ENCODE results near the gene TMEM25.
A peak's percentile ranks its signal among the peaks of the same experiment; 100 is the strongest.

The TMEM25 gene

DNA sequence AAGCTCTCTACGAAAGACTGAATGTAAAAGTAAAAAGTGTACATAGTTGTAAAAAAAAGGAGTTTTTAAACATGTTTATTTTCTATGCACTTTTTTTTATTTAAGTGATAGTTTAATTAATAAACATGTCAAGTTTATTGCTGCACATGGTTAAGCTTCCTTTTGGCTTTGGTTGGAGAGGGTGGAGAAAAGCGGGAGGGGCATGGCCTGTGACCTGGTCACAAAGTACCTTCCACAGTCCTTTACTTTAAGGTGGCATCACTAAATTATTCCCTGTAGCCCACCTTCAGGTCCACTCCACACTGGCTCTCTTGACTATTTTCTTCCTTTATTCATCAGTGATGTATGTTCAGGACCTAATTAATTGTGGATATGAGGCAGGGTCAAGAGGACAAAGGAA, 4.3 kb upstream of the TMEM25 start:
- H3K27ac Mint-ChIP-seq = no peak overlapping the region
- peaks cover 39% of the 10 kb centered on the region for H3K4me1 Mint-ChIP-seq
- ATAC-seq (no peak), DNase-seq (no peak)
- no peaks in the 10 kb centered on the region for H3K27me3 Mint-ChIP-seq
- H3K9me3 Mint-ChIP-seq = no peaks in the 10 kb centered on the region
- H3K4me3 Mint-ChIP-seq = no peak overlapping the region

DNA sequence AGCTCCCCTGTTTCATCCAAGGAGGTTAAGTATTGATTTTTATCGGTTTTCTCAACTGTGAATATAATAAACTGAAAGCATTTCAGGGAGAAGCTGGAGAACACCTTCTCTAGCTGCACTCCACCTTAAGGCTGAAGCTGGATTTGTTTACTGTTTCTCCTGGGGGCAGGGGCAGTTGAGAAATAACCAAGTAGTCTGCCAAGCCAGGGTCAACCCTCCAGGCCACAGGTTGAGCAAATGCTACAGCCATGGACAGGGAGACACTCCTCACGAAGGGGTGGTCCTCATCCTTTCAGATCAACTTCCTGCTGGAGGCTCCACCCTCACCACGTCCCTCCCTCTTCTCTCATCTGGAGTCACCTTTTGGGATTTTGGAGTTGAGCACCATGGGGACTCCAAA, 3.9 kb upstream of the TMEM25 start, which contains the start of gene TTC36:
TSS of gene TTC36 (plus strand) at position 366 of the 400 bp plus-strand sequence. CDS start at position 387, 21 bp downstream.
- H3K27me3 Mint-ChIP-seq = no peaks in the 10 kb centered on the region
- peaks cover 43% of the 10 kb centered on the region for H3K4me1 Mint-ChIP-seq
- no peak within 1 kb of the TSS for H3K4me3 Mint-ChIP-seq
- DNase-seq (no peak), ATAC-seq (no peak)
- H3K27ac Mint-ChIP-seq = peak within 1 kb of the TSS in 1 of 2 donors; percentile 9
- no peaks in the 10 kb centered on the region for H3K9me3 Mint-ChIP-seq

DNA sequence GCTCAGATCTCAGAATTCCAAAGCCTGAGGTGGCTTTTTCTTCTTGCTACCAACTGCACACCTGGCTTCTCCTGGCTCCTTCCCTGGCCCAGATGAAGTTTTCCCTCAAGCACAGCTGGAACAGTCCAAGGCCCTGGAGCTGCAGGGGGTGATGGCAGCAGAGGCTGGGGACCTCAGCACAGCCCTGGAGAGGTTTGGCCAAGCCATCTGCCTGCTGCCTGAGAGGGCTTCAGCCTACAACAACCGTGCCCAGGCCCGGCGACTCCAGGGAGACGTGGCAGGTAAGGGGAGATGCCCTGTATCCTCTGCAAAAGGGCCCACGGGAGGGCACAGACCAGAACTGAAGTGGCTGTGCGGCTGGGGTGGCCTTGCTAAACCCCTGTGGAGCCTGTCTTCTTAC, 2.5 kb upstream of the TMEM25 start:
- H3K27me3 Mint-ChIP-seq = no peaks in the 10 kb centered on the region
- no peak overlapping the region for H3K4me3 Mint-ChIP-seq
- ATAC-seq = no peak
- peak overlapping the region in 1 of 2 donors; percentile 80 for H3K27ac Mint-ChIP-seq
- peaks cover 47% of the 10 kb centered on the region for H3K4me1 Mint-ChIP-seq
- DNase-seq = no peak
- no peaks in the 10 kb centered on the region for H3K9me3 Mint-ChIP-seq

DNA sequence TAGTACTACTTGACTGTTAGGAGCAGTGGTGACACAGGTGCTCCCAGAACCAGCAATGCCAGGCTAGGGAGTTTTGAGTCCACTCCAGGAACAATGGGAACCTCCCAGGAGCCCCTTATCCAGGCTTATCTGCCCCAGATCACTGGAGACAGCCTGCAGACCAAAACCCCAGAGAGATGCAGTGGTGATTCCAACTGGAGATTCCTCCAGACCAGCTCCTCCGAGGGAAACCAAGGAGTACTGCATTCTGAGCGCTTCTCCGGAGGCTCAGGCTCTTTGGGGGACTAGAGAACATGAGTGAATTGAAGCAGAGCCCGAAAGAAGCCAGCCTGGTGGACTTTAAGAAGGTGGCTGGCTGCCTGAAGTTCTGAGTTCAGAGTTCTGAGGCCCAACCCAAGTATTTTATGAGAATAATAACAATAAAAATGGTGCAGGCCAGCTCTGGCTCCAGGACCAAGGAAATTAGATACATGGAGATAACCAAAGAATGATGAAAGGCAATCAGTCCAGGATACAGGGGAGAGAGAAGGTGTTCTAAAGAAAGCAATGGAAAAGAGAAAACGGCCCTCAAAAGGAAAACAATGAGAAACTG, 1.3 kb upstream of the TMEM25 start:
- Mint-ChIP-seq H3K9me3 (no peaks in the 10 kb centered on the region), H3K27ac (peak overlapping the region; percentile 1 to 10), H3K27me3 (no peaks in the 10 kb centered on the region), H3K4me3 (peak overlapping the region; percentile 90 to 92), H3K4me1 (peaks cover 45% of the 10 kb centered on the region)
- DNase-seq = no peak
- no peak for ATAC-seq

DNA sequence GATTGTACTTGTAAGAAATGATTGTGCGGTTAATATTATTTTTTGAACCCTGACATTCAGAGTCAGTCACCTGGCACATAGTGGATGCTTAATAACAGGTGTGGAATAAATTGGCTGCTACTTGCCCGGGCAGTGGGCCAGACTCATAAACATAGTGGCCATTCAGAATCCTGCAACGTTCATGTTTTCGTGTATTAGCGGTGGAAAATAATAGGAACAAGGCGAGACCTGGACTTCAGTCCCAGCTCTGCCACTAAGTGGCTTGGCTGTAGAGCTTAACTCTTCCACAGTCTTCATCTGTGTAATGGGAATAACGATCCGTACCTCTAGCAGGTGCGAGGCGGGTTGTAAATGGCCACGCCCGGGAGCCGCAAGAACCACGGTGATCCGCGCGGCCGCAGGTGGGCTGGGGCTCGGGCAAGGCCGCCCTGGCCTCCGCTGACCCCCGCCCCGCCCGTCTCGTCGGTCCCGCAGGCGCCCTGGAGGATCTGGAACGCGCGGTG, 761 bp upstream of the TMEM25 start:
- DNase-seq = no peak
- H3K27ac Mint-ChIP-seq = peak overlapping the region in 1 of 2 donors; percentile 57
- peak overlapping the region; percentile 90 to 92 for H3K4me3 Mint-ChIP-seq
- ATAC-seq = no peak
- H3K27me3 Mint-ChIP-seq = no peaks in the 10 kb centered on the region
- H3K4me1 Mint-ChIP-seq = peaks cover 41% of the 10 kb centered on the region
- no peaks in the 10 kb centered on the region for H3K9me3 Mint-ChIP-seq

DNA sequence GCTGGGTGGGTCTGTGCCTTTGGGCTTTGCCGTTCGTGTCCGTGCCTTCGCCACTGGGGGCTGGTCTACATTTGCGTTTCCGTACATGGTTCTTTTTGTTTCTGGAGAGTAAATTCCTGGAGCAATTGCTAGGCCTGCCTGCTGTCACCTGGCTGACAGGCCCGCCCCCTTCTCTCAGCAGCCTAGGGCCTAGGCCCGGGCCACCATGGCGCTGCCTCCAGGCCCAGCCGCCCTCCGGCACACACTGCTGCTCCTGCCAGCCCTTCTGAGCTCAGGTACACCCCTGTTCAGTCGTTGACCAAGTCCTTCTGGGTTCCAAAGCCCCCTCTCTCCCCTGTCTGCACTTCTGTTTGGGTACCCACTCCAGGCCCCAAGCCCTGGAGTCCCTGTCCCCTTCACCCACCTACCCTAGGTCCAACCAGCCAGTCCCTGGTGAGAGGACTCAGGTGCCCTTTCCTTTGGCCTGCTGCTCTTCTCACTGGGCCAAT, 649 bp downstream of the TMEM25 start:
- Mint-ChIP-seq H3K9me3 (no peaks in the 10 kb centered on the region), H3K27ac (peak overlapping the region; percentile 91 to 97), H3K4me3 (peak overlapping the region; percentile 90 to 92), H3K4me1 (peaks cover 41% of the 10 kb centered on the region), H3K27me3 (no peaks in the 10 kb centered on the region)
- DNase-seq (peak; percentile 33 to 34), ATAC-seq (peak; percentile 27)

DNA sequence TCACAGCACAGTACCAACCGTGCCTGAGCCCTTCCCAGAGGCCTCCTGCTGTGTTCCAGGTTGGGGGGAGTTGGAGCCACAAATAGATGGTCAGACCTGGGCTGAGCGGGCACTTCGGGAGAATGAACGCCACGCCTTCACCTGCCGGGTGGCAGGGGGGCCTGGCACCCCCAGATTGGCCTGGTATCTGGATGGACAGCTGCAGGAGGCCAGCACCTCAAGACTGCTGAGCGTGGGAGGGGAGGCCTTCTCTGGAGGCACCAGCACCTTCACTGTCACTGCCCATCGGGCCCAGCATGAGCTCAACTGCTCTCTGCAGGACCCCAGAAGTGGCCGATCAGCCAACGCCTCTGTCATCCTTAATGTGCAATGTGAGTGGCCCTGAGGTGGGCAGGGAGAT, 1.1 kb downstream of the TMEM25 start:
- H3K4me3 Mint-ChIP-seq = peak overlapping the region; percentile 90 to 92
- no peaks in the 10 kb centered on the region for H3K27me3 Mint-ChIP-seq
- ATAC-seq (no peak), DNase-seq (no peak)
- H3K27ac Mint-ChIP-seq = no peak overlapping the region
- H3K4me1 Mint-ChIP-seq = peaks cover 37% of the 10 kb centered on the region
- no peaks in the 10 kb centered on the region for H3K9me3 Mint-ChIP-seq

DNA sequence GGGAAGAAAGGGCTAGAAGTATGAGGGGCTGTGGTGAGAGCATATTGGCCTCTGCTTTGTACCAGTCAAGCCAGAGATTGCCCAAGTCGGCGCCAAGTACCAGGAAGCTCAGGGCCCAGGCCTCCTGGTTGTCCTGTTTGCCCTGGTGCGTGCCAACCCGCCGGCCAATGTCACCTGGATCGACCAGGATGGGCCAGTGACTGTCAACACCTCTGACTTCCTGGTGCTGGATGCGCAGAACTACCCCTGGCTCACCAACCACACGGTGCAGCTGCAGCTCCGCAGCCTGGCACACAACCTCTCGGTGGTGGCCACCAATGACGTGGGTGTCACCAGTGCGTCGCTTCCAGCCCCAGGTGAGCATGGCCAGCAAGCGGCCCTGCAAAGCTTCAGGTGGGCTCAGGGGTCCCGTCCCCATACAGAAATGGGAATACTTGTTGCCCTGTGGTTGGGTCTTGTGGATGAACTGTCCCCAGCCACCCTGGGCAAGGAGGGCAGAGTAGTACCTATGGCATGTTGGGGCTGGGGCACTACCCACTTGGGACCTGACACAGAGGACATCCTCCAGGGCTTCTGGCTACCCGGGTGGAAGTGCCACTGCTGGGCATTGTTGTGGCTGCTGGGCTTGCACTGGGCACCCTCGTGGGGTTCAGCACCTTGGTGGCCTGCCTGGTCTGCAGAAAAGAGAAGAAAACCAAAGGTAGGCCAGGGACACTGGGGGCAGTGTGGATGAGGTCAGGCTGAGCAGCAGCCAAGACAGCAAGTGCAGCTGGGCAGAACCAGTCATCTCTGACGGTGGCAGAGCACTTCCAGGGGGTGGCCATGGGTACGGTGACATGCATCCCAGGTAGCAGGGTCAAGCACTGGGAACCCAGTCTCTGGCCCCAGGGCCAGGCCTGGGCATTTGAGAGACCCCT, 2.1 kb downstream of the TMEM25 start:
- no peak for ATAC-seq
- no peak for DNase-seq
- H3K4me3 Mint-ChIP-seq = no peak overlapping the region
- peak overlapping the region in 1 of 2 donors; percentile 88 for H3K27ac Mint-ChIP-seq
- no peaks in the 10 kb centered on the region for H3K27me3 Mint-ChIP-seq
- peaks cover 31% of the 10 kb centered on the region for H3K4me1 Mint-ChIP-seq
- H3K9me3 Mint-ChIP-seq = no peaks in the 10 kb centered on the region

DNA sequence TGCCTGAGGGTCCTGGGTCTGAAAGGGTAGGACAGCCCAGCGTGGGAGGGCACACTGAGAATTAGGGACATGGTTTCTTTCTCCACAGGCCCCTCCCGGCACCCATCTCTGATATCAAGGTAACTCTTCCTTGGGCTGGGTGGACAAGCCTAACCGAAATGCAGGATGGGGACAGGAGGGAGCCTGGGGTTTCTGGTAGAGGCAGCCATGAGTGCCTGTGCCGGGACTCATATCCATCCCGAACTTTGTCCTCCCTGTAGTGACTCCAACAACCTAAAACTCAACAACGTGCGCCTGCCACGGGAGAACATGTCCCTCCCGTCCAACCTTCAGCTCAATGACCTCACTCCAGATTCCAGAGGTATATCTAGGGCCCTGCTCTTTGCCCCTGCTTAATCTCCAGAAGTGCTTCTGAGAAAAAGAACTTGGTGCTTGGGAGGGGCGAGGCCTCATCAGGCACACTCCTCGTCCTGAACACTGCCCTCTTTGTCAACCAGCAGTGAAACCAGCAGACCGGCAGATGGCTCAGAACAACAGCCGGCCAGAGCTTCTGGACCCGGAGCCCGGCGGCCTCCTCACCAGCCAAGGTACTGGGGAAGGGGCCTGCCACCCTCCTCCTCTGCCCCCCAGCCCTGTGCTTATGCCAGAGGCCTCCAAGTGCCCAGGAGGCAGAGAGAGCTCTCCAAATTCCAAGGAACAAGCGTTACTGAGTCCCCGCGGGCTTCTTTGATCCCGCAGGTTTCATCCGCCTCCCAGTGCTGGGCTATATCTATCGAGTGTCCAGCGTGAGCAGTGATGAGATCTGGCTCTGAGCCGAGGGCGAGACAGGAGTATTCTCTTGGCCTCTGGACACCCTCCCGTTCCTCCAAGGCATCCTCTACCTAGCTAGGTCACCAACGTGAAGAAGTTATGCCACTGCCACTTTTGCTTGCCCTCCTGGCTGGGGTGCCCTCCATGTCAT, 3.1 kb downstream of the TMEM25 start:
- H3K27me3 Mint-ChIP-seq = no peaks in the 10 kb centered on the region
- DNase-seq (no peak), ATAC-seq (no peak)
- no peak overlapping the region for H3K4me3 Mint-ChIP-seq
- H3K27ac Mint-ChIP-seq = no peak overlapping the region
- H3K9me3 Mint-ChIP-seq = no peaks in the 10 kb centered on the region
- H3K4me1 Mint-ChIP-seq = peaks cover 24% of the 10 kb centered on the region

DNA sequence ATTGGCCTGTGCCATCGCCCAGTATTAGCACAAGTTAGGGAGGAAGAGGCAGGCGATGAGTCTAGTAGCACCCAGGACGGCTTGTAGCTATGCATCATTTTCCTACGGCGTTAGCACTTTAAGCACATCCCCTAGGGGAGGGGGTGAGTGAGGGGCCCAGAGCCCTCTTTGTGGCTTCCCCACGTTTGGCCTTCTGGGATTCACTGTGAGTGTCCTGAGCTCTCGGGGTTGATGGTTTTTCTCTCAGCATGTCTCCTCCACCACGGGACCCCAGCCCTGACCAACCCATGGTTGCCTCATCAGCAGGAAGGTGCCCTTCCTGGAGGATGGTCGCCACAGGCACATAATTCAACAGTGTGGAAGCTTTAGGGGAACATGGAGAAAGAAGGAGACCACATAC, 4.3 kb downstream of the TMEM25 start:
- Mint-ChIP-seq H3K27me3 (no peaks in the 10 kb centered on the region), H3K9me3 (no peaks in the 10 kb centered on the region), H3K27ac (no peak overlapping the region), H3K4me3 (no peak overlapping the region), H3K4me1 (peaks cover 13% of the 10 kb centered on the region)
- ATAC-seq (no peak), DNase-seq (no peak)

DNA sequence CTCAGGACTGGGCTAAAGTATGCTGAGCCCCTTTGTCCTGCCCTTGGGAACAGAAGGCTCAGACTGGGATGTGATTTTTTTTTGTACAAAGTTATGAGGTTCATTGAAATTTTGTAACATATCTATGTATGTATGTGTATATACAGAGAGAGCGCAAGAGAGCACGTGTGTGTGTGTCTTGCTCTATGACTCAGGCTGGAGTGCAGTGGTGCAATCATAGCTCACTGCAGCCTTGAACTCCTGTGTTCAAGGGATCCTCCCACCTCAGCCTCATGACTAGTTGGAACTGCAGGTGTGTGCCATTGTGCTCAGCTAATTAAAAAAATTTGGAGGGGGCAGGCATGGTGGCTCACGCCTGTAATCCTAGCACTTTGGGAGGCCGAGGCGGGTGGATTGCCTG, 5.7 kb downstream of the TMEM25 start:
- Mint-ChIP-seq H3K27ac (no peak overlapping the region), H3K9me3 (no peaks in the 10 kb centered on the region), H3K4me3 (no peak overlapping the region), H3K27me3 (no peaks in the 10 kb centered on the region), H3K4me1 (peaks cover 7% of the 10 kb centered on the region)
- no peak for DNase-seq
- ATAC-seq = no peak

DNA sequence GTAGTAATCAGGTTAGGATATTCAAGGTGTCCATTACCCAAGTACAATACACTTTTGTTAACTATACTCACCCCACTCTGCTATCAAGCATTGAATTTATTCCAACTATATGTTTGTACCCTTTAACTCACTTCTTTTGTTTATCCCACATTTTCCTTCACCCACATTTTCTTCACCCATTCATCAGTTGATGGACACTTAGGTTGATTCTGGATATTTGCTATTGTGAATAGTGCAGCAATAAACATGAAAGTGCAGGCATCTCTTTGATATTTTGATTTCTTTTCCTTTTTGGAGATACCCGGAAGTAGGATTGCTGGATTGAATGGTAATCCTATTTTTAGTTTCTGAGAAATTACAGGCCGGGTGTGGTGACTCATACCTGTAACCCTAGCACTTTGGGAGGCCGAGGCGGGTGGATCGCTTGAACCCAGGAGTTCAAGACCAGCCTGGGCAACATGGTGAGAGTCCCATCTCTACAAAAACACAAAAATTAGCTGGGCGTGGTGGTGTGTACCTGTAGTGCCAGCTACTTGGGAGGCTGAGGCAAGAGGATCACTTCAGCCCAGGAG, 6.5 kb downstream of the TMEM25 start:
- H3K9me3 Mint-ChIP-seq = no peaks in the 10 kb centered on the region
- ATAC-seq (no peak), DNase-seq (no peak)
- no peaks in the 10 kb centered on the region for H3K4me1 Mint-ChIP-seq
- H3K4me3 Mint-ChIP-seq = no peak overlapping the region
- no peaks in the 10 kb centered on the region for H3K27me3 Mint-ChIP-seq
- H3K27ac Mint-ChIP-seq = peak overlapping the region in 1 of 2 donors; percentile 34

DNA sequence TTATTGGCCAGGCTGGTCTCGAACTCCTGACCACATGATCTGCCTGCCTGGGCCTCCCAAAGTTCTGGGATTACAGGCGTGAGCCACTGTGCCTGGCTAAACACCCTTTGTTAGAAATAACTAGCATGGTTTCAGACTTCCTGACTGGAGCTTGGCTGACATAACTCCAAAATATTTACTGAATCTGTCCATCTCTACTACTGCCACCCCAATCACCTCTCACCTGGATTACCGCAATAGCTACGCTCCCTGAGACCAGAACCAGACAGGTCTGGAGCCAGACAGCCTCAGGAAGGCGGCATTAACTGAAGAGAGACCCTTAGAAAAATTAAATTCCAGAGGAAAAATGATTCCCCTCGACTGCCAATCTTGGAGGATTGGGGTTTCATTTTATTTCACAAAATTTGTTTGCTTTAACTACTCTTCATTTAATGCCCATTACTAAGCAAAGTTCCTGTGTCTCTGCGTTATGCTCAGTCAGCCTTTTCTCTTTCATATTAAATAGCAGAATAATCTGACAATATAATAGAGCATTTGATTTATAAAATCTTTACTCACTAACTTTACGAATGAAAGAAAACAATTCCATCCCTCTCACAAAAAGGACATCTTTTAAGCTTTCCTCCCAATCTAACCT, 13.1 kb downstream of the TMEM25 start:
- DNase-seq (no peak), ATAC-seq (no peak)
- H3K27ac Mint-ChIP-seq = peak overlapping the region in 1 of 2 donors; percentile 67
- no peak overlapping the region for H3K4me3 Mint-ChIP-seq
- H3K27me3 Mint-ChIP-seq = no peaks in the 10 kb centered on the region
- H3K9me3 Mint-ChIP-seq = no peaks in the 10 kb centered on the region
- H3K4me1 Mint-ChIP-seq = no peaks in the 10 kb centered on the region

DNA sequence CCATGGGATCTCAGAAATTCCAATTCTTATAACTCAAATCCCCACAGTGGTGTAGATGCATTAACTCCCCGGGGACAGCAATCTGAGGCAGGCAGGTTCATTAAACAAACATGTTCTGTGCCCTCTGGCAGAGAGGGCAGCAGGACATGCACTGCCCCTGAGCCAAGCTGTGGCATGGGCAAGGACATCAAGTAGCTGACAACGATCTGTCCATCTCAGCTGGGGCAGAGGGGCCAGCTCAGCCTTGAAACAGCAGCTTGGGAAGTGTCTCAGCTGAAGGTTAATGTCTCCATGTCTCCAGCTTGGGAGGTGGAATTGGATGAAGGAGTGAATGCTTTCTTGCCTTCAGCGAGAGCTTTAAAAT, 13.6 kb downstream of the TMEM25 start:
- H3K4me1 Mint-ChIP-seq = no peaks in the 10 kb centered on the region
- H3K4me3 Mint-ChIP-seq = no peak overlapping the region
- no peaks in the 10 kb centered on the region for H3K9me3 Mint-ChIP-seq
- H3K27me3 Mint-ChIP-seq = no peaks in the 10 kb centered on the region
- ATAC-seq = no peak
- no peak for DNase-seq
- no peak overlapping the region for H3K27ac Mint-ChIP-seq

Measured in stimulated activated naive CD8-positive, alpha-beta T cell treated with anti-CD3 and anti-CD28 coated beads, Interleukin-15, amount 100 ng/mL, for 72 hours (primary cell).